Bronchial epithelial cell (primary cell): ENCODE measurements around the gene HOXA1. TPM values are rescaled to one million over a fixed set of nuclear protein-coding genes. Genes with fewer than 3 reads are reported as not detected.
A peak's percentile ranks its signal among the peaks of the same experiment; 100 is the strongest.

ENCODE experiments used
- DNase-seq: peaks from one replicate; pipeline ENCODE4 v3.0.0-alpha.2; 2010; ENCODE audit warnings: low read depth
- FAIRE-seq: peaks from 2 replicates; lab custom pipeline; 2011; peaks lifted over from hg19 to GRCh38; lab: Jason Lieb, UNC
- H3K27me3 ChIP-seq: 2 replicates; pipeline ENCODE4 v1.5.1; 2011; ENCODE audit warnings: low read length; ENCODE audit not compliant: control insufficient read depth, insufficient read depth
- H3K36me3 ChIP-seq: 2 replicates; pipeline ENCODE4 v1.5.1; 2011; ENCODE audit warnings: low read length; ENCODE audit not compliant: control insufficient read depth, insufficient read depth
- H3K4me3 ChIP-seq: 2 replicates; pipeline ENCODE4 v1.5.1; 2011; ENCODE audit warnings: mild to moderate bottlenecking, low read depth, low read length, control low read depth
- total RNA-seq: library from RNA; depleted of rRNA; stranded (reverse); fragments of >200 nt; gene quantifications from 2 replicates; pipeline ENCODE4 v1.2.1, GENCODE V29; 2014
- TF ChIP-seq, protein P1 (sequence below): IDR thresholded peaks from 2 replicates; pipeline ENCODE4 v1.5.1; 2011; ENCODE audit warnings: mild to moderate bottlenecking, moderate library complexity, low read length, control low read depth, inconsistent platforms; ENCODE audit not compliant: insufficient read depth, severe bottlenecking

HOXA1 gene
- total RNA-seq, 1 donor from 2014 or later, result 0.26 TPM

DNA sequence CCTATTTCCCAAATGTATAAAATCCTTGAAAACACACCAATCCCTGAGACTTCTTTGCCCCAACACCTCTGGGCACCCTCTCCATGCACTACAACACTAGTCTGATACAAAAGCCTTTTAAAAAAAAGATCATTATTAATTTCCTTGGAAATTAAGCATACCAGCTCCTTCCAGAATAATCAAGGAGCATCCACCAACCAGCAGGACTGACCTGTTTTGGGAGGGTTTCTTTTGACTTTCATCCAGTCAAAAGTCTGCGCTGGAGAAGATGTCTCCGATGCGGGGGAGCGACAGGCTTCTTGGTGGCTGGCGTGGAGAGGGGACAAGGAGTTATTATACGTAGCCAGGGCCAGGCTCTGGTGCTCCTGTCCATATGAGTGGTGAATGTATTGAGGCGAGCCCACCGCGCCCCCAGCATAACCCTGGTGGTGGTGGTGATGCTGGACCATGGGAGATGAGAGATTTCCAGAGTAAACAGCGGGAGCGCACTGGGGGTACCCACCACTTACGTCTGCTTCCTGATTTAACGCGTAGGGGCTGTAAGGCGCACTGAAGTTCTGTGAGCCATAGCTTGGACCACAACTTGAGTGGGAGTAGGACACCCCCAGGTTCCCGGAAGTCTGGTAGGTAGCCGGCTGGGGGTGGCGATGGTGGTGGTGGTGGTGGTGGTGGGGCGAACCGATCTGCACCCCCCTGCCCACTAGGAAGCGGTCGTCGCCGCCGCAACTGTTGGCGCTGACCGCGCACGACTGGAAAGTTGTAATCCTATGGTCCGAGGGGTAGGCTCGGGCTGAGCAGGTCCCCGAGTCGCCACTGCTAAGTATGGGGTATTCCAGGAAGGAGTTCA is 527 bp downstream of the HOXA1 start:
- no peak for FAIRE-seq
- TF ChIP-seq, protein P1, sequence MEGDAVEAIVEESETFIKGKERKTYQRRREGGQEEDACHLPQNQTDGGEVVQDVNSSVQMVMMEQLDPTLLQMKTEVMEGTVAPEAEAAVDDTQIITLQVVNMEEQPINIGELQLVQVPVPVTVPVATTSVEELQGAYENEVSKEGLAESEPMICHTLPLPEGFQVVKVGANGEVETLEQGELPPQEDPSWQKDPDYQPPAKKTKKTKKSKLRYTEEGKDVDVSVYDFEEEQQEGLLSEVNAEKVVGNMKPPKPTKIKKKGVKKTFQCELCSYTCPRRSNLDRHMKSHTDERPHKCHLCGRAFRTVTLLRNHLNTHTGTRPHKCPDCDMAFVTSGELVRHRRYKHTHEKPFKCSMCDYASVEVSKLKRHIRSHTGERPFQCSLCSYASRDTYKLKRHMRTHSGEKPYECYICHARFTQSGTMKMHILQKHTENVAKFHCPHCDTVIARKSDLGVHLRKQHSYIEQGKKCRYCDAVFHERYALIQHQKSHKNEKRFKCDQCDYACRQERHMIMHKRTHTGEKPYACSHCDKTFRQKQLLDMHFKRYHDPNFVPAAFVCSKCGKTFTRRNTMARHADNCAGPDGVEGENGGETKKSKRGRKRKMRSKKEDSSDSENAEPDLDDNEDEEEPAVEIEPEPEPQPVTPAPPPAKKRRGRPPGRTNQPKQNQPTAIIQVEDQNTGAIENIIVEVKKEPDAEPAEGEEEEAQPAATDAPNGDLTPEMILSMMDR, result no peak
- Histone ChIP-seq H3K36me3 (no peaks in the 10 kb centered on the region), H3K27me3 (peaks cover 29% of the 10 kb centered on the region), H3K4me3 (peak overlapping the region; percentile 58)
- DNase-seq, result no peak

DNA sequence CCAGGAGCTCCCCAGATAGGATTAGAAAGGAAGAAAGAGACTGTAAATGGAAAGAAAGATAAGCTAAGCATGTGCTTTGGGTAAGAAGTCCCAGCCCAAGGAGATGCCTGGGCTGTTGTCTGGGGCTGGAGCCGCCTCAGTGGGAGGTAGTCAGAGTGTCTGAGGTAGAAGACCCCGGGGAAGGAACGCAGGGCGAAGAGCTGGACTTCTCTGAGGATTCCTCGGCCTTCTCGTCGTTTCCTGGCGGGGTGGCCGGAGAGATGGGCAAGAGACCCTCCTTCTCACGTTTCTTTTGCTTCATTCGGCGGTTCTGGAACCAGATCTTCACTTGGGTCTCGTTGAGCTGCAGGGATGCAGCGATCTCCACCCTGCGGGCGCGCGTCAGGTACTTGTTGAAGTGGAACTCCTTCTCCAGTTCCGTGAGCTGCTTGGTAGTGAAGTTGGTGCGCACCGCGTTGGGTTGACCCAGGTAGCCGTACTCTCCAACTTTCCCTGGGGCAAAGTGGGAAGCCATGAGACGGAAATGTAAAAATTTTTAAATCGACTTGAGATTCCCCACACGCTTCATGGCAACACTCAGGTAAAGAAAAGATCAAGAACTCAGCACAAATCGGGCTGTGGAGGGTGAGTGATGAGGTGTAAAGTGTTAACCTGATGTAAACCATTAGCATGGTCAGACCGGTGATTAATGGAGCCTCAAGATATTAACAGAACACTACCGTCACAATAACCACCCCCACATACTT is 1.3 kb downstream of the HOXA1 start:
- TF ChIP-seq, protein P1, result no peak
- Histone ChIP-seq H3K4me3 (no peak overlapping the region), H3K27me3 (peaks cover 33% of the 10 kb centered on the region), H3K36me3 (no peaks in the 10 kb centered on the region)
- FAIRE-seq, result no peak
- no peak for DNase-seq

DNA sequence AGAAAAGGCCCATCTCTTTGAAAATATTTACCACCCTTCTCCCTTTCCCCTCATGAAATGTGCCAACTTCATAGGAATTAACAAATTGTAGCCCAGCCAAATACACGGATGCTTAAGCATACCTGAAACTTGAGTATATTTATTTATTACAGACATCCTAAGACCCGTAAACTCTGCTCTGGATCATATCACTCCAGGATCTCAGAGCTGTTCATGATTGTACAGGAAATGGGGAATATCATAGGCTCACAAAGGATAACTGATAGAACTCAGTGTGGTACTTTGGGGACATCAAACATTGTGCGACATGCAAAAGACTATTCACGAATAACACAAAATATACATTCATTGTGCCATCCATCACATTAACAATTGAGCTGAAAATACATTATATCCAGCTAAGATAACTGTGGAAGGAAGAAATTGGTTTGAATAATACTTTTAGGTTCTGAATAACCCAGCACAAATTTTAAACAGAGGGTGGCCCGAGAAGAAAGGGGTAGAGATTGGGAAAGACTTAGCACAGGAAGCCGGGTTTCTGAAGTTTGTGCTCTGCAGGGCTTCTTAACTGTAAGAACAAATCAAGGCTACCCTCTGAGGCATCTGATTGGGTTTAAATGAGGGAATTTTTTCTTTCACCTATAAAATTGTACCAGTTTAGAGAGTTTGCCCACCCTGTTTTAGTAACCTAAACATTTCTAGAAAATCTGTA is 2.5 kb downstream of the HOXA1 start:
- TF ChIP-seq, protein P1, result no peak
- peaks cover 31% of the 10 kb centered on the region for H3K27me3 ChIP-seq
- FAIRE-seq, result no peak
- no peaks in the 10 kb centered on the region for H3K36me3 ChIP-seq
- no peak overlapping the region for H3K4me3 ChIP-seq
- no peak for DNase-seq

DNA sequence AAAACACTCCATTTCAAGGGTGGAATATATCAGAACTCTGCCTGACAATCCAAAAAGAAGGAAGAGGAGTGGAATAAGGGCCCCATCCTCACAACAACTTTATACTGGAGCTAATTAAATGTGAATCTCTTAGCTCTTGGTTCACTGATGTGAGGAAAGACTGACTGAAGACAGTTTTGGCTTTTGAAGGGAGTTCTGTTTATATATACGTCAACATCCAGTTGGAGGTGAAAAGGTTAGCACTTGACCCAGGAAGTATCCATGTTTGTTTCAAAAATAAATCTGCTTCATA is 3.0 kb downstream of the HOXA1 start:
- H3K4me3 ChIP-seq, result no peak overlapping the region
- H3K27me3 ChIP-seq, result peaks cover 31% of the 10 kb centered on the region
- no peaks in the 10 kb centered on the region for H3K36me3 ChIP-seq
- DNase-seq (no peak), FAIRE-seq (no peak)
- TF ChIP-seq, protein P1, result no peak

DNA sequence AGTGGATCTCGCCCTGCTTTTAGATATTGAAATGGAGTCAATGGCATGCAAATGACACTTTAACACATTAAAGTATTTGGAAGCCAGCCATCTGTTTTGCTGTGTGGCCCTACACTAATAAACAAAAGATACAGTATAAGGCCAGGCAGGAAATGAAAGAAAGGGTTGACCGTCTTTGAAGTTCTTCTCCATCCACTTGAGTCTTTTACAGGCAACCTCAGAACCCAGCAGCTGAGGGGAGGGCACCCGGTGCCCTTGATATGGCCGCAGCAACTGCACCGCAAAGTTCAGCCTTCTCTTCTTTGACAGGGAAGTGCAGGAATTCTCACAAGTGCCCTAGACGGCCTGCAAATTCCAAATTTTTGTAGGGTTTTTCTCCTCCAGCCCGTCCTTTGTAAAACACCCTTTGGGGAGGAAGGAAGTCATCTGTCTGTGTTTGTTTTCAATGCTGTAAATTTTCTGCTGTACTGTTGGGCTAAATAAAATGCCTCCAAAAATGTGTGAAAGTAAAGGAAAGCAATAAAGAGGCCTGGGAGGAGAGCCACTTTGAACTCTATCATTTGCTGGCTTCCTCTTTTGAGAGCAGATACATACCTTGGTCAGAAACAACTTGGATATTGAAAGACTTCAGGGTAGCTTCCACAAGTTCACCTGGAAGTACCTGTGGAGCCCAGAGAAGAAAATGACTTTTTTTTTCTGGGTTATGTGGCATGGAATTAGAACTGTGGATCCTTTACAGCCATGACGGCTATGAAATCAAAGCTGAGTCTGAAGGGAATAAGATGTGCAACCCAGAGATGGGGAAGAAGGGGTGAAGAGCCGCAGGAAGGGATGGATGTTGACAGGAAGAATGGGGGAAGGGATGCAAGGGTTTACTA is 3.6 kb downstream of the HOXA1 start:
- Histone ChIP-seq H3K4me3 (no peak overlapping the region), H3K27me3 (peaks cover 33% of the 10 kb centered on the region), H3K36me3 (no peaks in the 10 kb centered on the region)
- TF ChIP-seq, protein P1, result no peak
- FAIRE-seq (no peak), DNase-seq (no peak)
